HG03139 (cell line): ENCODE results near the gene SPATC1L.

ENCODE experiments used
- ATAC-seq: cut with Tn5 transposase; IDR thresholded peaks from one replicate; pipeline ENCODE4 v1.9.1; 2021; ENCODE audit not compliant: unreplicated experiment

SPATC1L gene

DNA sequence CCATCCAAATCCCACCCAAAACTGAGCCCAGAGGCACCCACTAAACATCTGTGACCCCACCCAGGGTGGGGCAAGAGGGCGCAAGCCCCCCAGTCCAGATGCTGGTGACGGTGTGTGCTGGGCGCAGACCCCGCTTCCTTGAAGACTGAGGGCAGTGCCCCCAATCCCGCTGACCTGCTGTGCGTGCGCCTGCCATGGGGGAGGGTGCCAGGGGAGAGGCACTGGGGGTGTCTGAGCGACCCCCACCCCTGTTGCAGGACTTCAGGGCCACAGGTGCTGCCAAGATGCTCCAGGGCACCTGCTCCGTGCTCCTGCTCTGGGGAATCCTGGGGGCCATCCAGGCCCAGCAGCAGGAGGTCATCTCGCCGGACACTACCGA lies 73.1 kb downstream of the SPATC1L start:
- no peak for ATAC-seq
